Measurements from ENCODE around the gene CACNB2. TPM values are rescaled to one million over a fixed set of nuclear protein-coding genes. Genes with fewer than 3 reads are reported as not detected.

CACNB2 gene
- total RNA-seq, 1 experiment from 2014 or later = not detected

- ChIA-PET POLR2A (ENCODE audit: unreplicated experiment) (no interaction called here), CTCF (no interaction called here)
- Histone ChIP-seq H3K4me2 (no peak overlapping the region), H2AFZ (no peak overlapping the region), H3K9me3 (ENCODE audit: insufficient read depth, low read depth) (no peaks in the 10 kb centered on the region; the same call in 1 of the 2 replicates), H3K27ac (no peak overlapping the region), H3F3A (ENCODE audit: insufficient read depth, low read depth) (no peaks in the 10 kb centered on the region), H3K9me2 (ENCODE audit: insufficient read depth) (no peaks in the 10 kb centered on the region), H3K4me3 (no peak overlapping the region), H3K79me2 (ENCODE audit: low read depth) (no peaks in the 10 kb centered on the region), H3K4me1 (replicated peaks; ENCODE audit: insufficient read depth) (no peaks in the 10 kb centered on the region), H3K36me3 (ENCODE audit: low read depth) (no peaks in the 10 kb centered on the region), H4K20me1 (ENCODE audit: insufficient read depth) (no peaks in the 10 kb centered on the region), H3K27me3 (ENCODE audit: insufficient read depth, low read depth) (no peaks in the 10 kb centered on the region)
- no peak for DNase-seq
- TF ChIP-seq EZH2 (IDR thresholded peaks at IDR 0.05; ENCODE audit: low read depth) (no peak), CTCF (conservative IDR thresholded peaks at IDR 0.05) (no peak)
- BruUV-seq (replicated peaks) = no TSS peak
- intact Hi-C loops (cut with micrococcal nuclease; ENCODE audit: unreplicated experiment) = no loop called here
These were observed 408.9 kb downstream of the CACNB2 start for GRCh38 chr10:18549105-18549504.

GRCh38 chr10:18551473-18551872, 411.2 kb downstream of the CACNB2 start:
- no peaks in the 10 kb centered on the region for H3F3A ChIP-seq (ENCODE audit: insufficient read depth, low read depth)
- POLR2A ChIA-PET (ENCODE audit: unreplicated experiment) = no interaction called here
- no peaks in the 10 kb centered on the region for H3K36me3 ChIP-seq (ENCODE audit: low read depth)
- no peaks in the 10 kb centered on the region for H3K9me2 ChIP-seq (ENCODE audit: insufficient read depth)
- no peak overlapping the region for H3K4me2 ChIP-seq
- no peak for DNase-seq
- no peak overlapping the region for H3K4me3 ChIP-seq
- intact Hi-C loops (cut with micrococcal nuclease; ENCODE audit: unreplicated experiment) = no loop called here
- no peaks in the 10 kb centered on the region; the same call in 1 of the 2 replicates for H3K9me3 ChIP-seq (ENCODE audit: insufficient read depth, low read depth)
- no peak overlapping the region for H2AFZ ChIP-seq
- no peaks in the 10 kb centered on the region for H4K20me1 ChIP-seq (ENCODE audit: insufficient read depth)
- no peak overlapping the region for H3K27ac ChIP-seq
- no TSS peak for BruUV-seq (replicated peaks)
- no peaks in the 10 kb centered on the region for H3K79me2 ChIP-seq (ENCODE audit: low read depth)
- no peaks in the 10 kb centered on the region for H3K27me3 ChIP-seq (ENCODE audit: insufficient read depth, low read depth)
- TF ChIP-seq EZH2 (IDR thresholded peaks at IDR 0.05; ENCODE audit: low read depth) (no peak), CTCF (conservative IDR thresholded peaks at IDR 0.05) (no peak)
- H3K4me1 ChIP-seq (replicated peaks; ENCODE audit: insufficient read depth) = no peaks in the 10 kb centered on the region
- CTCF ChIA-PET = no interaction called here

GRCh38 chr10:18554479-18554878, 414.3 kb downstream of the CACNB2 start:
- no peak for TF ChIP-seq EZH2 (IDR thresholded peaks at IDR 0.05; ENCODE audit: low read depth)
- no peak for TF ChIP-seq CTCF (conservative IDR thresholded peaks at IDR 0.05)
- Histone ChIP-seq H3K79me2 (ENCODE audit: low read depth) (no peaks in the 10 kb centered on the region), H3K4me1 (replicated peaks; ENCODE audit: insufficient read depth) (no peaks in the 10 kb centered on the region), H3K4me2 (no peak overlapping the region), H3K4me3 (no peak overlapping the region), H4K20me1 (ENCODE audit: insufficient read depth) (no peaks in the 10 kb centered on the region), H3K9me3 (ENCODE audit: insufficient read depth, low read depth) (no peaks in the 10 kb centered on the region; the same call in 1 of the 2 replicates), H3K9me2 (ENCODE audit: insufficient read depth) (no peaks in the 10 kb centered on the region), H3F3A (ENCODE audit: insufficient read depth, low read depth) (no peaks in the 10 kb centered on the region), H3K27me3 (ENCODE audit: insufficient read depth, low read depth) (no peaks in the 10 kb centered on the region), H3K36me3 (ENCODE audit: low read depth) (no peaks in the 10 kb centered on the region), H2AFZ (no peak overlapping the region), H3K27ac (no peak overlapping the region)
- intact Hi-C loops (cut with micrococcal nuclease; ENCODE audit: unreplicated experiment) = no loop called here
- BruUV-seq (replicated peaks) = no TSS peak
- DNase-seq = no peak
- POLR2A ChIA-PET (ENCODE audit: unreplicated experiment) = no interaction called here
- CTCF ChIA-PET = no interaction called here
